Stimulated activated naive B cell treated with anti-CD40 and anti-IgM and Interleukin-4, amounts not matched to agents 10 μg/mL and 1 μg/mL and 100 μg/mL, for 72 hours (primary cell): ENCODE results near the gene SMIM5.
"Not testable (repeated sequence)": the region's sequence is repeated elsewhere in the genome, so short reads cannot be mapped to it uniquely, and the experiment has no call there.

Source experiments
- ATAC-seq, 2 donors: fragments of 150-1000 bp; cut with Tn5 transposase; replicated peaks; 2 replicates each; pipeline ENCODE4 v1.10.0; 2021; ENCODE audit warnings: moderate library complexity in 1 of 2
- DNase-seq: peaks from one replicate; pipeline ENCODE4 v3.0.0; 2021
- H3K27ac Mint-ChIP-seq: one replicate; pipeline ENCODE4 v1.8.0; 2022; ENCODE audit warnings: mild to moderate bottlenecking, mixed read lengths
- H3K27me3 Mint-ChIP-seq, 2 donors: one replicate each; pipeline ENCODE4 v1.8.0; 2022; ENCODE audit warnings: mixed read lengths in 2 of 2
- H3K36me3 Mint-ChIP-seq, 2 donors: one replicate each; pipeline ENCODE4 v1.8.0; 2022; ENCODE audit warnings: mixed read lengths in 2 of 2, mild to moderate bottlenecking in 1 of 2
- H3K4me1 Mint-ChIP-seq, 2 donors: one replicate each; pipeline ENCODE4 v1.8.0; 2022; ENCODE audit warnings: mixed read lengths in 2 of 2, mild to moderate bottlenecking in 1 of 2
- H3K4me3 Mint-ChIP-seq, 2 donors: one replicate each; pipeline ENCODE4 v1.8.0; 2022; ENCODE audit warnings: mild to moderate bottlenecking in 2 of 2, mixed read lengths in 2 of 2, moderate library complexity in 1 of 2
- H3K9me3 Mint-ChIP-seq, 2 donors: one replicate each; pipeline ENCODE4 v1.8.0; 2022; ENCODE audit warnings: mixed read lengths in 2 of 2, mild to moderate bottlenecking in 1 of 2

Gene SMIM5

DNA sequence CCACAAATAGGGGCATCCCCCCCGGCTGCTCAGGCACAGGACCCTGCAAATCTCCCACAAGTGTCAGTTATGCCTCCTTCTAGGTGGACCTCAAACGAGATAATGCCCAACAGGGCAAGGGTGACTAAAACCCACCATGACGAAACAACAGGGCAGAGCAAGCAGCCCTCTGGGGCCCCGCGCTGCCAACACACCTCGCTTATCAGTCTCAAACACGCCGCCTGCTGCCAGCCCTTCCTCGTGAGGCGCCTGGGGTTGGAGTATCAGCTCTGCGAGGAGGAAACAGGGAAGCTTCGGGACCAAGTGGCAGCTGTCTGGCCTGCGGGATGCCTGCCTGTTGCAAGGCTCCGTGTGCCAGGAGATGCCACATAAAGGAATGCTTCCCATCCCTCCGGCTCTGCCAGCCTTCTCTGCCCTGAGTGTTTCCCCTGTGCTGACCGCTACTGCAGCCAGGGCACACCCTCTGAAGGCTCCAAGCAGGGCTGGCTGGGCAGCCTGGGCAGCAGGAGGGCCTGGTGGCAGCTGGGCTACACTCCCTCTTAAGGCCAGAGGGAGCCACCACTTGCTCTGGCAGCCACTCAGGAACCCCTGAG lies 2.5 kb downstream of the SMIM5 start:
- peaks cover 11 to 17% of the 10 kb centered on the region in 2 donors for H3K36me3 Mint-ChIP-seq
- no peaks in the 10 kb centered on the region for H3K27me3 Mint-ChIP-seq

GRCh38 chr17:75636381-75637142 lies 3.3 kb downstream of the SMIM5 start:
- H3K9me3 Mint-ChIP-seq, result no peaks in the 10 kb centered on the region
- no peak for ATAC-seq
- no peak overlapping the region for H3K27ac Mint-ChIP-seq
- no peak overlapping the region for H3K4me3 Mint-ChIP-seq
- no peaks in the 10 kb centered on the region for H3K27me3 Mint-ChIP-seq
- peaks cover 6 to 20% of the 10 kb centered on the region in 2 donors for H3K4me1 Mint-ChIP-seq
- DNase-seq, result no peak
- peaks cover 7 to 11% of the 10 kb centered on the region in 2 donors for H3K36me3 Mint-ChIP-seq

More for the DNA sequence above, 2.5 kb downstream of the SMIM5 start:
- H3K27ac Mint-ChIP-seq, result no peak overlapping the region
- DNase-seq (no peak), ATAC-seq (no peak)
- no peak overlapping the region for H3K4me3 Mint-ChIP-seq
- peaks cover 6 to 20% of the 10 kb centered on the region in 2 donors for H3K4me1 Mint-ChIP-seq
- H3K9me3 Mint-ChIP-seq, result no peaks in the 10 kb centered on the region

DNA sequence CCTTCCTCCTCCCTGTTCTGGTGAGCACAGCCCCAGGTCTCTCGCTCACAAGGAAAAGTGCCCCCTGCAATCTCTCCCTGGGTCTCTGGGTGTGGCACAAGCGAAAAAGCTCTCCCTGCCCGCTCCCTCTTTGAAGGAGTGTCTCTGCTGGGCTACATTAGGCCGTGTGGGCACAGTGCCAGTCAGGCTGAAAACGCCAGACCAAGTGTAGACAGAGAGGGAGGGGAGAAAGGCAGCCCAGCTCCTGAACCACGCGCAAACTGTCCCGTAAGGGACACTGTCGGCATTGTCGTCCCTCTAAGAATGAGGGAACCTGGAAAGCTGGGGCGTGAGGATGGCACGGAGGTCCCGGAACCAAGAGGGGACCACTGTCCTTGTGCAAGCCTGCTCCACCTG lies 3.9 kb downstream of the SMIM5 start:
- H3K27me3 Mint-ChIP-seq, result no peaks in the 10 kb centered on the region
- no peak overlapping the region for H3K4me3 Mint-ChIP-seq
- ATAC-seq, result no peak
- H3K4me1 Mint-ChIP-seq, result peaks cover 6 to 20% of the 10 kb centered on the region in 2 donors
- H3K9me3 Mint-ChIP-seq, result no peaks in the 10 kb centered on the region
- H3K27ac Mint-ChIP-seq, result no peak overlapping the region
- no peak for DNase-seq
- H3K36me3 Mint-ChIP-seq, result peaks cover 7 to 11% of the 10 kb centered on the region in 2 donors

- H3K27ac Mint-ChIP-seq, result no peak overlapping the region
- H3K36me3 Mint-ChIP-seq, result peaks cover 7 to 11% of the 10 kb centered on the region in 2 donors
- no peak for ATAC-seq
- DNase-seq, result no peak
- H3K4me3 Mint-ChIP-seq, result no peak overlapping the region
- no peaks in the 10 kb centered on the region for H3K27me3 Mint-ChIP-seq
- peaks cover 6 to 20% of the 10 kb centered on the region in 2 donors for H3K4me1 Mint-ChIP-seq
- no peaks in the 10 kb centered on the region for H3K9me3 Mint-ChIP-seq
Observed at GRCh38 chr17:75637551-75637950, 4.3 kb downstream of the SMIM5 start.

GRCh38 chr17:75638039-75638438 lies 4.8 kb downstream of the SMIM5 start:
- H3K27me3 Mint-ChIP-seq, ATAC-seq, DNase-seq, H3K9me3 Mint-ChIP-seq, H3K4me3 Mint-ChIP-seq: not testable (repeated sequence)
- Mint-ChIP-seq H3K27ac (peak overlapping the region; percentile 37), H3K36me3 (peaks cover 7 to 11% of the 10 kb centered on the region in 2 donors), H3K4me1 (peaks cover 5 to 17% of the 10 kb centered on the region in 2 donors)

DNA sequence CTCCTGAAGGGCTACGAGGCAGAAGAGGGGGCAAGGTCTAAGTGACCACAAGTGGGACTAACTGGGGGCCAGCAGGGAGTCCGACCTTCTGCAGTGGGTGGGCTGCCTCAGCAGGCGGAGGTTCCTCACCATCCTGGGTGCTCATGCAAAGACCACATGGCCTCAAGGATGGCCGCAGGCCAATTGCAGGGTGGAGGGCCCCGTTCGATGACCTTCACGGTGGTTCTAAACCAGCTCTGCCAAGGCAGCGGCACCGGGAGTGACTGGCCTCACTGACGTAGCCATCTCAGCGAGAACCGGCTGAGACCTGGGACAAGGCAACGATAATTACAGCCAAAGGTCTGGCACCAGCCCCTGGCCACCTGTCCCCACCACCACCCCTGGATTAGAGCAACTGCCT lies 5.7 kb downstream of the SMIM5 start:
- Mint-ChIP-seq H3K27ac (no peak overlapping the region), H3K4me3 (no peak overlapping the region), H3K36me3 (peaks cover 5 to 12% of the 10 kb centered on the region in 2 donors), H3K9me3 (no peaks in the 10 kb centered on the region), H3K4me1 (peaks cover 2 to 8% of the 10 kb centered on the region in 2 donors), H3K27me3 (no peaks in the 10 kb centered on the region)
- ATAC-seq (no peak), DNase-seq (no peak)

DNA sequence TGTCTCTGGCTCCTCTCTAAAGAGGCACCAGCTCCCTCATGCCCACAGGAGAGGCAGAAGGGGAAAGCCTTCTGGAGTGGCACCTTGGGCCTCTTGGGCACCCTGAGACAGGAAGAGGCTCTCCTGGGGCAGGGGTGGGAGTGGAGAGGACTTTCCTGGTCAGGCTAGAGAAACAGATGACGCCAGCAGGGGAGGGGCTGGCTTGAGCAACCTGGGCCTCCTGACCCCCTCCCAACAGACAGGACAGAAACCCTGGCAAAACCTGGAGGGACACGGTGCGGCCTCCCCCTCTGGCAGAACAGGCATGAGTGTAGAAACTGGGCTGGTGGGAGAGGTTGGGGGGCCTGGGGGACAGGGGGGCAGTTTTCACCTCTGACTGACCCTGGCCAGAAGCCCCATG lies 6.1 kb downstream of the SMIM5 start:
- Mint-ChIP-seq H3K27me3 (no peaks in the 10 kb centered on the region), H3K9me3 (no peaks in the 10 kb centered on the region), H3K27ac (no peak overlapping the region), H3K4me3 (no peak overlapping the region), H3K36me3 (peaks cover 3 to 12% of the 10 kb centered on the region in 2 donors), H3K4me1 (peaks cover 0 to 4% of the 10 kb centered on the region in 2 donors)
- ATAC-seq (no peak), DNase-seq (no peak)

GRCh38 chr17:75639771-75640555 lies 6.7 kb downstream of the SMIM5 start:
- no peak for DNase-seq
- Mint-ChIP-seq H3K9me3 (no peaks in the 10 kb centered on the region), H3K4me3 (no peak overlapping the region)

GRCh38 chr17:75640556-75641119 lies 7.4 kb downstream of the SMIM5 start:
- no peak overlapping the region for H3K4me3 Mint-ChIP-seq

More at GRCh38 chr17:75639771-75640555, 6.7 kb downstream of the SMIM5 start:
- ATAC-seq, result no peak
- Mint-ChIP-seq H3K36me3 (peaks cover 3 to 12% of the 10 kb centered on the region in 2 donors), H3K27me3 (no peaks in the 10 kb centered on the region), H3K4me1 (no peaks in the 10 kb centered on the region), H3K27ac (no peak overlapping the region)

DNA sequence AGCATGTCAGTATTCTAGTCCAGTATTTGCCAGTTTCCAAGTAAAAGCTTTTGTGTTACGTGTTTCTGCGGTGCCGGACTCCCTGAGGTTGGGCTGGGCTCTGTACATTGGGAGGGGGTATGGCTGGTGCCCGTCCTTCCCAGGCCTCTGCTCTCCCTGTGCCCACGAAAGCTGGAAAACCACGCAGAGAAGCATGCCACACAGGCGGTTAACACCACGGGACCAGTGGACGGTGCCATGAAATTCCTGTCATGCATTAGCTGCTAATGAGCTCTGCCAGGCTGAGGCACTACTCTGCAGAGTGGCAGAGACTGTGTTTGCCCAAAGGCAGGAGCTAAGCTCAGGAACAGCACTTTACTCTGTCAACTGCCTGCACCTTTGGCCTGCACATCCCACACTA lies 8.1 kb downstream of the SMIM5 start:
- Mint-ChIP-seq H3K9me3 (no peaks in the 10 kb centered on the region), H3K36me3 (peaks cover 6 to 13% of the 10 kb centered on the region in 2 donors), H3K4me1 (peaks cover 8 to 10% of the 10 kb centered on the region in 2 donors), H3K27me3 (no peaks in the 10 kb centered on the region), H3K27ac (no peak overlapping the region), H3K4me3 (no peak overlapping the region)
- ATAC-seq (no peak), DNase-seq (no peak)

More at GRCh38 chr17:75640556-75641119, 7.4 kb downstream of the SMIM5 start:
- ATAC-seq, result no peak
- Mint-ChIP-seq H3K27ac (no peak overlapping the region), H3K27me3 (no peaks in the 10 kb centered on the region), H3K9me3 (no peaks in the 10 kb centered on the region), H3K4me1 (peaks cover under 1 to 3% of the 10 kb centered on the region in 2 donors), H3K36me3 (peaks cover 5 to 10% of the 10 kb centered on the region in 2 donors)
- DNase-seq, result no peak

- H3K4me3 Mint-ChIP-seq, result no peak overlapping the region
- peaks cover 6 to 13% of the 10 kb centered on the region in 2 donors for H3K36me3 Mint-ChIP-seq
- H3K4me1 Mint-ChIP-seq, result peaks cover 11 to 16% of the 10 kb centered on the region in 2 donors
- no peak for ATAC-seq
- H3K27ac Mint-ChIP-seq, result no peak overlapping the region
- no peaks in the 10 kb centered on the region for H3K27me3 Mint-ChIP-seq
- no peak for DNase-seq
- H3K9me3 Mint-ChIP-seq, result no peaks in the 10 kb centered on the region
Observed at GRCh38 chr17:75642182-75642783, 9.0 kb downstream of the SMIM5 start.

DNA sequence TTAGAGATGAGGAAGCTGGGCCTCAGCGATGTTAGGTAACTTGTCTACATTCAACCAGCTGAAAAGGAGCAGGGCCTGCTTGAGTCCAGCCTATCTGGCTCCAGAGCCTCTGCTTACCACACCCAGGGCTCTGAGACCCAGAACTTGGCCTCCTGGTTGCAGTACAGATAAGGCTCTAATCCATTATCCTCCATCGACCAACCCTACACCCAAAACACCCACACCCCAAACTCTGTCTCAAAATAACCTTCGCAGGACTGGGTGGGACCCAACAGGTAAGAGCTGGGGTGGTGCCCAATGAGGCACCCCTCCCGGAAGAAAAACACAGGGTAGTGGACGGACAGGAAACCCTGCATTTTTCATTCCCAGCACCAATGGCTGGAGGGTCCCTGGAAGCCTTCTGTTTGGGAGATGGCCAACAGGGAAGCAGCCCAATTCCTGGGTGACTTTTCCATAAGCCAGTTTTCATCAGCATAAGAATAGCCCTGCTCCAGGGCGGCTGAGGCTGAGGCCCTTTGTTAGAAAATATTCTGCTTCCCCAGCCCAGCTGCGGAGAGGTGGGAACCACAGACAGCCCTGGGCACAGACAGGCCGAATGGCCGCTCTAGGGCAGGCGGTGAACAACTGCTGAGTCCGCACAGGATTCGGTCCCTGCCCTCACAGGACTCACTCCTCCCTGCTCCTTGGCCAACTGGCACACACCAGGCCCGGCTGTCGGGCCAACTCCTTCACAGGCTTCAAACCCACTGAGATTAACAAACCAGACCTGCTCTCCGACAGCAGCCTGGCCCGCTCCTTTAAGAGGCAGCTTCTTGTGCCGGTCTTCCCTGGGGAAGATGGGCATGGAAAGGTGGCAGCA lies 9.8 kb downstream of the SMIM5 start:
- Mint-ChIP-seq H3K4me3 (no peak overlapping the region), H3K4me1 (peaks cover 11 to 16% of the 10 kb centered on the region in 2 donors), H3K9me3 (no peaks in the 10 kb centered on the region), H3K27me3 (no peaks in the 10 kb centered on the region), H3K27ac (no peak overlapping the region), H3K36me3 (peaks cover 13 to 18% of the 10 kb centered on the region in 2 donors)
- DNase-seq (no peak), ATAC-seq (no peak)

- ATAC-seq (no peak), DNase-seq (no peak)
- H3K9me3 Mint-ChIP-seq, result no peaks in the 10 kb centered on the region
- H3K36me3 Mint-ChIP-seq, result peaks cover 19 to 23% of the 10 kb centered on the region in 2 donors
- H3K4me3 Mint-ChIP-seq, result no peak overlapping the region
- H3K4me1 Mint-ChIP-seq, result peaks cover 11 to 16% of the 10 kb centered on the region in 2 donors
- no peak overlapping the region for H3K27ac Mint-ChIP-seq
- H3K27me3 Mint-ChIP-seq, result no peaks in the 10 kb centered on the region
Observed at GRCh38 chr17:75643643-75644017, 10.4 kb downstream of the SMIM5 start.
